ENCODE results near the gene GNG4. TPM values are rescaled to one million over a fixed set of nuclear protein-coding genes. Genes with fewer than 3 reads are reported as not detected.

The GNG4 gene
- total and polyA plus RNA-seq, 2 donors (not counting 1 experiment from before 2014, with no cell fraction given), result under 0.01 to 0.06 TPM

GRCh38 chr1:235608278-235608677 is 41.3 kb downstream of the GNG4 start:
- Histone ChIP-seq H3K27me3 (ENCODE audit: control insufficient read depth, insufficient read depth, low read length) (no peaks in the 10 kb centered on the region), H3K79me2 (ENCODE audit: control insufficient read depth, insufficient read depth, low read length) (no peaks in the 10 kb centered on the region), H3K9ac (ENCODE audit: insufficient read depth, low read length) (no peak overlapping the region), H3K4me2 (ENCODE audit: extremely low read depth, insufficient read depth, low read length) (no peak overlapping the region), H3K36me3 (ENCODE audit: control insufficient read depth, insufficient read depth, low read length) (no peaks in the 10 kb centered on the region), H3K27ac (ENCODE audit: insufficient read depth, low read length) (no peak overlapping the region), H2AFZ (ENCODE audit: low read length) (no peak overlapping the region), H3K4me1 (ENCODE audit: control insufficient read depth, extremely low read depth, insufficient read depth, low read length) (no peaks in the 10 kb centered on the region), H4K20me1 (ENCODE audit: control insufficient read depth, extremely low read depth, insufficient read depth, low read length) (no peaks in the 10 kb centered on the region), H3K9me3 (ENCODE audit: control insufficient read depth, insufficient read depth, low read depth, low read length) (no peaks in the 10 kb centered on the region), H3K4me3 (replicated peaks in 1 of 4; ENCODE audit: control extremely low read depth in 1 of 4, insufficient read depth in 1 of 4, low read depth in 3 of 4, low read length in 4 of 4) (no peak overlapping the region)
- no peak for DNase-seq (ENCODE audit: low read depth in 2 of 2)
- TF ChIP-seq EZH2 (IDR thresholded peaks at IDR 0.05; ENCODE audit: low read length, missing control alignments), result no peak
- TF ChIP-seq CTCF (conservative IDR thresholded peaks at IDR 0.05 in 1 of 2, IDR thresholded peaks at IDR 0.05 in 1 of 2; ENCODE audit: low read depth in 1 of 2, low read length in 2 of 2), result no peak

- Histone ChIP-seq H3K9me3 (ENCODE audit: control insufficient read depth, insufficient read depth, low read depth, low read length) (no peaks in the 10 kb centered on the region), H2AFZ (ENCODE audit: low read length) (no peak overlapping the region), H3K4me3 (replicated peaks in 1 of 4; ENCODE audit: control extremely low read depth in 1 of 4, insufficient read depth in 1 of 4, low read depth in 3 of 4, low read length in 4 of 4) (no peak overlapping the region), H3K27me3 (ENCODE audit: control insufficient read depth, insufficient read depth, low read length) (no peaks in the 10 kb centered on the region), H3K27ac (ENCODE audit: insufficient read depth, low read length) (no peak overlapping the region), H3K79me2 (ENCODE audit: control insufficient read depth, insufficient read depth, low read length) (no peaks in the 10 kb centered on the region), H4K20me1 (ENCODE audit: control insufficient read depth, extremely low read depth, insufficient read depth, low read length) (no peaks in the 10 kb centered on the region), H3K36me3 (ENCODE audit: control insufficient read depth, insufficient read depth, low read length) (no peaks in the 10 kb centered on the region), H3K4me2 (ENCODE audit: extremely low read depth, insufficient read depth, low read length) (no peak overlapping the region), H3K4me1 (ENCODE audit: control insufficient read depth, extremely low read depth, insufficient read depth, low read length) (no peaks in the 10 kb centered on the region), H3K9ac (ENCODE audit: insufficient read depth, low read length) (no peak overlapping the region)
- DNase-seq (ENCODE audit: low read depth in 2 of 2), result no peak
- TF ChIP-seq CTCF (conservative IDR thresholded peaks at IDR 0.05 in 1 of 2, IDR thresholded peaks at IDR 0.05 in 1 of 2; ENCODE audit: low read depth in 1 of 2, low read length in 2 of 2) (no peak), EZH2 (IDR thresholded peaks at IDR 0.05; ENCODE audit: low read length, missing control alignments) (no peak)
These were observed 42.3 kb downstream of the GNG4 start for GRCh38 chr1:235607284-235607683.

- Histone ChIP-seq H3K27me3 (ENCODE audit: control insufficient read depth, insufficient read depth, low read length) (no peaks in the 10 kb centered on the region), H3K9ac (ENCODE audit: insufficient read depth, low read length) (no peak overlapping the region), H2AFZ (ENCODE audit: low read length) (no peak overlapping the region), H3K4me1 (ENCODE audit: control insufficient read depth, extremely low read depth, insufficient read depth, low read length) (no peaks in the 10 kb centered on the region), H3K79me2 (ENCODE audit: control insufficient read depth, insufficient read depth, low read length) (no peaks in the 10 kb centered on the region), H3K27ac (ENCODE audit: insufficient read depth, low read length) (no peak overlapping the region), H3K9me3 (ENCODE audit: control insufficient read depth, insufficient read depth, low read depth, low read length) (no peaks in the 10 kb centered on the region), H3K36me3 (ENCODE audit: control insufficient read depth, insufficient read depth, low read length) (no peaks in the 10 kb centered on the region), H4K20me1 (ENCODE audit: control insufficient read depth, extremely low read depth, insufficient read depth, low read length) (no peaks in the 10 kb centered on the region), H3K4me2 (ENCODE audit: extremely low read depth, insufficient read depth, low read length) (no peak overlapping the region), H3K4me3 (replicated peaks in 1 of 4; ENCODE audit: control extremely low read depth in 1 of 4, insufficient read depth in 1 of 4, low read depth in 3 of 4, low read length in 4 of 4) (no peak overlapping the region)
- TF ChIP-seq CTCF (conservative IDR thresholded peaks at IDR 0.05 in 1 of 2, IDR thresholded peaks at IDR 0.05 in 1 of 2; ENCODE audit: low read depth in 1 of 2, low read length in 2 of 2), result peak; percentile 18 to 50
- TF ChIP-seq EZH2 (IDR thresholded peaks at IDR 0.05; ENCODE audit: low read length, missing control alignments), result no peak
- DNase-seq (ENCODE audit: low read depth in 2 of 2), result peak in 1 of 2 donors; percentile 8
These were observed 48.5 kb downstream of the GNG4 start for GRCh38 chr1:235601104-235601503.
